GM18526 (cell line): ENCODE results near the gene IZUMO4.

ENCODE experiments used
- POLR2A ChIP-seq: IDR thresholded peaks from 3 replicates; pipeline ENCODE4 v1.6.1; 2011; ENCODE audit not compliant: insufficient read length; ENCODE audit errors: extremely low read depth

Gene IZUMO4

GRCh38 chr19:2120821-2121220, 24.1 kb downstream of the IZUMO4 start:
- no peak for TF ChIP-seq POLR2A

- no peak for TF ChIP-seq POLR2A
These were observed 24.8 kb downstream of the IZUMO4 start for GRCh38 chr19:2121416-2122051.

GRCh38 chr19:2122251-2122650, 25.5 kb downstream of the IZUMO4 start:
- TF ChIP-seq POLR2A = no peak

GRCh38 chr19:2122982-2123381, 26.3 kb downstream of the IZUMO4 start:
- no peak for TF ChIP-seq POLR2A

GRCh38 chr19:2123682-2124387, 27.1 kb downstream of the IZUMO4 start:
- no peak for TF ChIP-seq POLR2A

- TF ChIP-seq POLR2A = no peak
These were observed 30.3 kb downstream of the IZUMO4 start for GRCh38 chr19:2126879-2127518.

GRCh38 chr19:2127758-2128157, 31.0 kb downstream of the IZUMO4 start:
- TF ChIP-seq POLR2A = no peak

GRCh38 chr19:2129022-2129421, 32.3 kb downstream of the IZUMO4 start:
- TF ChIP-seq POLR2A = no peak

- TF ChIP-seq POLR2A = no peak
These were observed 32.8 kb downstream of the IZUMO4 start for GRCh38 chr19:2129486-2129885.

- TF ChIP-seq POLR2A = no peak
These were observed 33.4 kb downstream of the IZUMO4 start for GRCh38 chr19:2129892-2130770.

GRCh38 chr19:2132191-2132590, 35.5 kb downstream of the IZUMO4 start:
- TF ChIP-seq POLR2A = no peak

- TF ChIP-seq POLR2A = no peak
These were observed 36.2 kb downstream of the IZUMO4 start for GRCh38 chr19:2132731-2133490.

GRCh38 chr19:2135474-2136402, 39.0 kb downstream of the IZUMO4 start:
- TF ChIP-seq POLR2A = no peak

- no peak for TF ChIP-seq POLR2A
These were observed 40.1 kb downstream of the IZUMO4 start for GRCh38 chr19:2136796-2137195.
